CD4-positive, alpha-beta T cell (primary cell): ENCODE data around the gene PPIE. TPM values are rescaled to one million over a fixed set of nuclear protein-coding genes. Genes with fewer than 3 reads are reported as not detected.

Experiments
- ATAC-seq: fragments of 200-7000 bp; cut with Tn5 transposase; one replicate; pipeline ENCODE4 v1.10.0; 2022; ENCODE audit warnings: mild to moderate bottlenecking; ENCODE audit not compliant: poor library complexity
- CTCF ChIA-PET: fragments of 350-600 bp; sonication (Branson Sonifier 250); formaldehyde crosslinking; loops from one replicate; lab custom pipeline; 2021; ENCODE audit warnings: antibody characterized with exemption, inconsistent platforms; lab: Charles Lee
- POLR2A ChIA-PET: fragments of 350-600 bp; sonication (Branson Sonifier 250); formaldehyde crosslinking; loops from one replicate; lab custom pipeline; 2021; ENCODE audit warnings: antibody characterized with exemption, inconsistent platforms; lab: Charles Lee
- DNase-seq, 14 experiments: peaks; one replicate each; pipeline ENCODE4 v3.0.0-alpha.2; 2013 to 2020; ENCODE audit warnings: mixed read lengths in 2 of 14
- H3K27ac ChIP-seq, 2 donors: one replicate each; pipeline versions ENCODE4 v1.5.1 to v1.7.0; 2013; ENCODE audit warnings: low read length in 2 of 2, low read depth in 1 of 2, mild to moderate bottlenecking in 1 of 2
- H3K27me3 ChIP-seq, 2 experiments: 1 replicate in 1 of 2; 2 replicates in 1 of 2; pipeline versions ENCODE4 v1.6.1 to v1.7.0; 2013; ENCODE audit warnings: low read length in 2 of 2, control low read depth in 1 of 2, mild to moderate bottlenecking in 1 of 2, moderate library complexity in 1 of 2; ENCODE audit not compliant: insufficient read depth in 2 of 2, control insufficient read depth in 1 of 2
- H3K36me3 ChIP-seq: one replicate; pipeline ENCODE4 v1.6.1; 2013; ENCODE audit warnings: low read length, control low read depth; ENCODE audit not compliant: insufficient read depth
- H3K4me1 ChIP-seq: one replicate; pipeline ENCODE4 v1.6.1; 2013; ENCODE audit warnings: low read length, control low read depth; ENCODE audit not compliant: insufficient read depth
- H3K4me3 ChIP-seq: one replicate; pipeline ENCODE4 v1.5.1; 2013; ENCODE audit warnings: mild to moderate bottlenecking, low read length, moderate library complexity
- H3K9me3 ChIP-seq, 2 experiments: 1 replicate in 1 of 2; 2 replicates in 1 of 2; pipeline versions ENCODE4 v1.6.1 to v1.7.0; 2013; ENCODE audit warnings: low read length in 2 of 2, mild to moderate bottlenecking in 2 of 2, control low read depth in 1 of 2, moderate library complexity in 1 of 2; ENCODE audit not compliant: control insufficient read depth in 1 of 2, insufficient read depth in 1 of 2
- H3K27ac Mint-ChIP-seq: one replicate; pipeline ENCODE4 v1.8.0; 2020; ENCODE audit warnings: mixed read lengths
- H3K27me3 Mint-ChIP-seq: one replicate; pipeline ENCODE4 v1.8.0; 2021; ENCODE audit warnings: mixed read lengths
- H3K36me3 Mint-ChIP-seq: one replicate; pipeline ENCODE4 v1.8.0; 2021; ENCODE audit warnings: low read depth, mixed read lengths
- H3K4me1 Mint-ChIP-seq: one replicate; pipeline ENCODE4 v1.8.0; 2021; ENCODE audit warnings: low read depth, mixed read lengths
- H3K4me3 Mint-ChIP-seq: one replicate; pipeline ENCODE4 v1.8.0; 2020; ENCODE audit warnings: mild to moderate bottlenecking, mixed read lengths
- H3K9me3 Mint-ChIP-seq: one replicate; pipeline ENCODE4 v1.8.0; 2020; ENCODE audit warnings: mixed read lengths
- CTCF ChIP-seq: fragments of 200-600 bp; IDR thresholded peaks from one replicate; pipeline ENCODE4 v1.8.0; 2022; ENCODE audit warnings: antibody characterized with exemption, mild to moderate bottlenecking
- intact Hi-C, 2 experiments: fragments of 100-400 bp; cut with DNase I in 1 of 2; cut with micrococcal nuclease in 1 of 2; formaldehyde crosslinking; loops; one replicate each; pipeline versions ENCODE4 v1.15.1 to v1.9.0; 2023 to 2025; cut with DNase I, micrococcal nuclease
- total RNA-seq, 174 experiments: library from RNA in 2 of 174; stranded (reverse) in 2 of 174; gene quantifications; one replicate each; pipeline ENCODE4 v1.2.3 and lab custom pipeline; 2021 to 2026

PPIE gene
- total RNA-seq, 2 experiments from 2014 or later, result 45.0 to 46.7 TPM

DNA sequence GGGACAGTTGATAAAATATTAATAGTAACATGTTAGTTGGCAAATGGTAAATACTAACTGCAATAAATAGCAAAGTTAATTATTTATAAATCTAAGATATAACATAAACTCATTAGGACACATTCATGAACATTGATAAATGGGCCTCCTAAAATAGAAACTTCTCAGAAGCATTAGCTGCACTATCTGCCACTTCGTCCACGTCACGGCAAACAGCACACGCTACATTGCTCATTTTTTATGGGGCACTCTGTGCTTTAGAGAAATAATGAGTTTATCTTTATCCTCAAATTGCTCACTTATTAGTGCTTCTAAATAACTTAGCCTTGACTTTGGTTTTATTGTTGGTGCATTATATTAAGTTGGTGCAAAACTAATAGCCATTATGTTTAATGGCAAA lies 31.2 kb upstream of the PPIE start:
- intact Hi-C loops, result no loop called here
- TF ChIP-seq CTCF, result no peak
- no peak overlapping the region for H3K27ac ChIP-seq
- H3K9me3 ChIP-seq, result no peaks in the 10 kb centered on the region
- Mint-ChIP-seq H3K9me3 (no peaks in the 10 kb centered on the region), H3K27me3 (peaks cover 18% of the 10 kb centered on the region), H3K36me3 (no peaks in the 10 kb centered on the region), H3K4me3 (no peak overlapping the region), H3K4me1 (no peaks in the 10 kb centered on the region), H3K27ac (no peak overlapping the region)
- ChIA-PET POLR2A (no interaction called here), CTCF (no interaction called here)
- no peaks in the 10 kb centered on the region for H3K36me3 ChIP-seq
- H3K27me3 ChIP-seq, result no peaks in the 10 kb centered on the region
- no peak overlapping the region for H3K4me3 ChIP-seq
- ATAC-seq (no peak), DNase-seq (no peak)
- H3K4me1 ChIP-seq, result no peaks in the 10 kb centered on the region

DNA sequence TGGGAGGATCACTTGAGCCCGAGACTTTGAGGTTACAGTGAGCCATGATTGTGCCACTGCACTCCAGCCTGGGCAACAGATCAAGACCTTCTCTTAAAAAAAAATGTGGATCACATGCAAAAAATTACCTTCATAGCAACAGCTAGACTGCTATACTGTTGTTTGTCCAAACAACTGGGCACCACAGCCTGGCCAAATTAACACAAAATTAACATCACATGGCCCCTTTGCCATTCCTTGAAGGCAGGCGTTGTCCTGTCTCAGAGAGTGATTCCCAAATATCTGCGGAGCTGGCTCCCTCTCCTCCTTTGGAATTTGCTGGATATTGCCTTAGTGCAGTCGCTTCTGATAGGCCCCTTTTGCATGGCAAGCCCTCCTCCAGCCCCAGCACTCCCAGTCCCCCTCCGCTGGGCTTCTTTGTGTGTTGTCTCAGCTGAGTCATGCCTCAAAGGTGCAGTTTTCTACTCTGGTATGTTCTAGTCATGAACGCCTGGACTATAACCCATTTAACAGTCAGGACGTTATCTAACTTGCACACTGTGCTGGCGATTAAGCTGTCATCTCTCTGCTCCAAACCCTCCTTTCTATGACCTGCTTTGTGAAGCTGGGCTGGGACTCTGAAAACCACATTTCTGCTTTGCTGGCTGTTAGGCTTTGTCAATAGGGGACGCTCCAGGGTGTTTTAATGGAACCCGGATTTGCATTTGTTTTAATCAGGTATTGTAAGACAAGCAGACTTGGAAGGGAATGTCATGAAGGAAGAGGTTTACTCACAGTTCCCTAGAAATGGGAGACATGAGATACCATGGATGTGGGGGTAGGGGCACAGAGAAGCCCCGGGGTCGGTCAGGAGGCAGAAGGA lies 27.3 kb upstream of the PPIE start:
- ATAC-seq, result no peak

GRCh38 chr1:39711966-39712340 lies 26.7 kb upstream of the PPIE start:
- Histone ChIP-seq H3K9me3 (no peaks in the 10 kb centered on the region), H3K27me3 (peaks cover 2 to 5% of the 10 kb centered on the region in 2 experiments), H3K4me3 (no peak overlapping the region), H3K4me1 (no peaks in the 10 kb centered on the region), H3K27ac (no peak overlapping the region), H3K36me3 (no peaks in the 10 kb centered on the region)
- Mint-ChIP-seq H3K27ac (no peak overlapping the region), H3K9me3 (no peaks in the 10 kb centered on the region), H3K4me3 (no peak overlapping the region), H3K4me1 (no peaks in the 10 kb centered on the region), H3K36me3 (no peaks in the 10 kb centered on the region), H3K27me3 (peaks cover 37% of the 10 kb centered on the region)
- ChIA-PET POLR2A (no interaction called here), CTCF (interaction anchor here (0.9 kb wide), 1 partner anchor 54 kb away, joined by 3 read pairs; no protein-coding TSS in a partner anchor)
- intact Hi-C loops, result no loop called here
- DNase-seq (no peak), ATAC-seq (no peak)
- no peak for TF ChIP-seq CTCF

More for the DNA sequence above, 27.3 kb upstream of the PPIE start:
- H3K27ac Mint-ChIP-seq, result no peak overlapping the region
- no peaks in the 10 kb centered on the region for H3K9me3 ChIP-seq
- H3K4me3 Mint-ChIP-seq, result no peak overlapping the region
- ChIA-PET POLR2A (no interaction called here), CTCF (no interaction called here)
- DNase-seq, result no peak
- H3K4me3 ChIP-seq, result no peak overlapping the region
- no peaks in the 10 kb centered on the region for H3K36me3 Mint-ChIP-seq
- H3K4me1 ChIP-seq, result no peaks in the 10 kb centered on the region
- no peaks in the 10 kb centered on the region for H3K9me3 Mint-ChIP-seq
- no peaks in the 10 kb centered on the region for H3K4me1 Mint-ChIP-seq
- peaks cover 31% of the 10 kb centered on the region for H3K27me3 Mint-ChIP-seq
- intact Hi-C loops, result no loop called here
- no peak overlapping the region for H3K27ac ChIP-seq
- TF ChIP-seq CTCF, result no peak
- H3K36me3 ChIP-seq, result no peaks in the 10 kb centered on the region
- peaks cover 1 to 2% of the 10 kb centered on the region in 2 experiments for H3K27me3 ChIP-seq
